Fibroblast of pulmonary artery (primary cell): ENCODE results near the gene MACROD2.

ENCODE experiments used
- DNase-seq: peaks from one replicate; pipeline ENCODE4 v3.0.0-alpha.2; 2010; ENCODE audit warnings: low read depth
- H3K4me3 ChIP-seq: replicated peaks from 2 replicates; pipeline ENCODE4 v1.5.1; 2011; ENCODE audit warnings: low read depth, mild to moderate bottlenecking, control low read depth, low read length, moderate library complexity
- CTCF ChIP-seq: IDR thresholded peaks from 2 replicates; pipeline ENCODE4 v1.5.1; 2011; ENCODE audit warnings: mild to moderate bottlenecking, control low read depth, low read length, inconsistent platforms; ENCODE audit errors: missing control alignments

Gene MACROD2

GRCh38 chr20:15706719-15707118 is 1711.4 kb downstream of the MACROD2 start:
- DNase-seq, result peak; percentile 4
- TF ChIP-seq CTCF, result no peak
- H3K4me3 ChIP-seq, result no peak overlapping the region

GRCh38 chr20:15708984-15709598 is 1713.8 kb downstream of the MACROD2 start:
- peak; percentile 52 for TF ChIP-seq CTCF
- DNase-seq, result peak; percentile 21
- no peak overlapping the region for H3K4me3 ChIP-seq

GRCh38 chr20:15710636-15711035 is 1715.3 kb downstream of the MACROD2 start:
- DNase-seq, result no peak
- TF ChIP-seq CTCF, result no peak
- H3K4me3 ChIP-seq, result no peak overlapping the region

GRCh38 chr20:15711177-15711576 is 1715.9 kb downstream of the MACROD2 start:
- no peak for DNase-seq
- no peak for TF ChIP-seq CTCF

GRCh38 chr20:15716256-15716655 is 1720.9 kb downstream of the MACROD2 start:
- DNase-seq, result peak; percentile 5
- no peak for TF ChIP-seq CTCF
- no peak overlapping the region for H3K4me3 ChIP-seq

More at GRCh38 chr20:15711177-15711576, 1715.9 kb downstream of the MACROD2 start:
- no peak overlapping the region for H3K4me3 ChIP-seq

- H3K4me3 ChIP-seq, result no peak overlapping the region
- TF ChIP-seq CTCF, result no peak
- DNase-seq, result no peak
Measured at GRCh38 chr20:15726416-15726815, 1731.1 kb downstream of the MACROD2 start.

GRCh38 chr20:15734052-15734451 is 1738.7 kb downstream of the MACROD2 start:
- no peak for DNase-seq
- no peak for TF ChIP-seq CTCF

More at GRCh38 chr20:15734052-15734451, 1738.7 kb downstream of the MACROD2 start:
- no peak overlapping the region for H3K4me3 ChIP-seq
